Measurements from ENCODE around the gene PERM1.

GRCh38 chr1:1014799-1015681 lies 33.1 kb upstream of the PERM1 start:
- TF ChIP-seq CTCF (optimal IDR thresholded peaks at IDR 0.05 in 1 of 3, IDR thresholded peaks at IDR 0.05 in 1 of 3, conservative IDR thresholded peaks at IDR 0.05 in 1 of 3; ENCODE audit: extremely low read depth in 1 of 3, insufficient read depth in 2 of 3, low read length in 3 of 3): peak in 2 of 3 experiments; percentile 23 to 70
- no peak for TF ChIP-seq EZH2 (IDR thresholded peaks at IDR 0.05; ENCODE audit: low read length)

Measured in keratinocyte (primary cell).